ENCODE results near the gene LUC7L2. TPM values are rescaled to one million over a fixed set of nuclear protein-coding genes. Genes with fewer than 3 reads are reported as not detected.

LUC7L2 gene
- total RNA-seq, 3 donors from 2014 or later (not counting 1 experiment from before 2014, with no cell fraction given) = 183 to 192 (median 186) TPM

GRCh38 chr7:139370943-139371313 lies 11.2 kb downstream of the LUC7L2 start:
- intact Hi-C loops (cut with micrococcal nuclease) = no loop called here
- peaks cover 61 to 64% of the 10 kb centered on the region in 2 donors for H3K4me1 Mint-ChIP-seq
- WGBS (ENCODE audit: insufficient coverage) = 90% methylated on average over 1 of the region's 1 CpG

GRCh38 chr7:139374246-139374645 lies 14.6 kb downstream of the LUC7L2 start:
- Histone ChIP-seq H3K4me1 (ENCODE audit: control insufficient read depth, insufficient read depth, low read length) (no peaks in the 10 kb centered on the region), H3K27ac (ENCODE audit: low read length) (no peak overlapping the region), H3K36me3 (ENCODE audit: control insufficient read depth, insufficient read depth, low read length) (peaks cover 36% of the 10 kb centered on the region), H3K4me3 (ENCODE audit: low read length) (no peak overlapping the region), H3K9me3 (ENCODE audit: control insufficient read depth, insufficient read depth, low read length) (no peaks in the 10 kb centered on the region), H3K27me3 (ENCODE audit: control insufficient read depth, insufficient read depth, low read length) (no peaks in the 10 kb centered on the region)
- Mint-ChIP-seq H3K27me3 (ENCODE audit: low read depth in 2 of 2) (no peaks in the 10 kb centered on the region), H3K4me3 (no peak overlapping the region), H3K4me1 (peaks cover 54 to 57% of the 10 kb centered on the region in 2 donors), H3K27ac (peak overlapping the region in 1 of 2 donors; percentile 71), H3K9me3 (no peaks in the 10 kb centered on the region), H3K36me3 (peaks cover 11% of the 10 kb centered on the region)
- WGBS (ENCODE audit: insufficient coverage) = 100% methylated on average over 4 of the region's 6 CpGs
- no peak for TF ChIP-seq CTCF (IDR thresholded peaks at IDR 0.05)
- intact Hi-C loops (cut with micrococcal nuclease) = no loop called here
- ATAC-seq (no peak), DNase-seq (no peak)

More at GRCh38 chr7:139370943-139371313, 11.2 kb downstream of the LUC7L2 start:
- H3K27ac Mint-ChIP-seq = no peak overlapping the region
- no peaks in the 10 kb centered on the region for H3K27me3 Mint-ChIP-seq (ENCODE audit: low read depth in 2 of 2)
- no peaks in the 10 kb centered on the region for H3K4me1 ChIP-seq (ENCODE audit: control insufficient read depth, insufficient read depth, low read length)
- H3K9me3 Mint-ChIP-seq = no peaks in the 10 kb centered on the region
- no peaks in the 10 kb centered on the region for H3K27me3 ChIP-seq (ENCODE audit: control insufficient read depth, insufficient read depth, low read length)
- no peak overlapping the region for H3K4me3 ChIP-seq (ENCODE audit: low read length)
- no peak for DNase-seq
- H3K27ac ChIP-seq (ENCODE audit: low read length) = no peak overlapping the region
- peaks cover 6% of the 10 kb centered on the region for H3K36me3 Mint-ChIP-seq
- no peak overlapping the region for H3K4me3 Mint-ChIP-seq
- TF ChIP-seq CTCF (IDR thresholded peaks at IDR 0.05) = no peak
- no peak for ATAC-seq
- H3K9me3 ChIP-seq (ENCODE audit: control insufficient read depth, insufficient read depth, low read length) = no peaks in the 10 kb centered on the region
- peaks cover 25% of the 10 kb centered on the region for H3K36me3 ChIP-seq (ENCODE audit: control insufficient read depth, insufficient read depth, low read length)

GRCh38 chr7:139382439-139382838 lies 22.7 kb downstream of the LUC7L2 start:
- no peak for TF ChIP-seq CTCF (IDR thresholded peaks at IDR 0.05)
- Mint-ChIP-seq H3K4me3 (no peak overlapping the region), H3K9me3 (no peaks in the 10 kb centered on the region), H3K4me1 (no peaks in the 10 kb centered on the region), H3K36me3 (no peaks in the 10 kb centered on the region), H3K27ac (no peak overlapping the region), H3K27me3 (ENCODE audit: low read depth in 2 of 2) (no peaks in the 10 kb centered on the region)
- Histone ChIP-seq H3K9me3 (ENCODE audit: control insufficient read depth, insufficient read depth, low read length) (no peaks in the 10 kb centered on the region), H3K27ac (ENCODE audit: low read length) (no peak overlapping the region), H3K4me3 (ENCODE audit: low read length) (no peak overlapping the region), H3K36me3 (ENCODE audit: control insufficient read depth, insufficient read depth, low read length) (peaks cover 33% of the 10 kb centered on the region), H3K27me3 (ENCODE audit: control insufficient read depth, insufficient read depth, low read length) (no peaks in the 10 kb centered on the region), H3K4me1 (ENCODE audit: control insufficient read depth, insufficient read depth, low read length) (no peaks in the 10 kb centered on the region)
- intact Hi-C loops (cut with micrococcal nuclease) = no loop called here
- WGBS (ENCODE audit: insufficient coverage) = 86% methylated on average over 6 of the region's 6 CpGs
- ATAC-seq = no peak
- DNase-seq = no peak

GRCh38 chr7:139384611-139385010 lies 24.9 kb downstream of the LUC7L2 start:
- Mint-ChIP-seq H3K27ac (no peak overlapping the region), H3K4me3 (no peak overlapping the region), H3K4me1 (peaks cover 7 to 18% of the 10 kb centered on the region in 2 donors), H3K27me3 (ENCODE audit: low read depth in 2 of 2) (no peaks in the 10 kb centered on the region), H3K36me3 (no peaks in the 10 kb centered on the region), H3K9me3 (no peaks in the 10 kb centered on the region)
- H3K4me3 ChIP-seq (ENCODE audit: low read length) = no peak overlapping the region
- DNase-seq (no peak), ATAC-seq (no peak)
- no peak overlapping the region for H3K27ac ChIP-seq (ENCODE audit: low read length)
- no peaks in the 10 kb centered on the region for H3K27me3 ChIP-seq (ENCODE audit: control insufficient read depth, insufficient read depth, low read length)
- no peaks in the 10 kb centered on the region for H3K9me3 ChIP-seq (ENCODE audit: control insufficient read depth, insufficient read depth, low read length)
- 91% methylated on average over 3 of the region's 3 CpGs for WGBS (ENCODE audit: insufficient coverage)
- no peaks in the 10 kb centered on the region for H3K4me1 ChIP-seq (ENCODE audit: control insufficient read depth, insufficient read depth, low read length)
- intact Hi-C loops (cut with micrococcal nuclease) = no loop called here
- no peak for TF ChIP-seq CTCF (IDR thresholded peaks at IDR 0.05)
- H3K36me3 ChIP-seq (ENCODE audit: control insufficient read depth, insufficient read depth, low read length) = peaks cover 39% of the 10 kb centered on the region
